ENCODE results near the gene CHRM1. TPM values are rescaled to one million over a fixed set of nuclear protein-coding genes. Genes with fewer than 3 reads are reported as not detected.
"Not testable (repeated sequence)": the region's sequence is repeated elsewhere in the genome, so short reads cannot be mapped to it uniquely, and the experiment has no call there.

CHRM1 gene
- polyA plus RNA-seq, 2 of the 4 experiments (the other 2 are of a cell fraction) = not detected

DNA sequence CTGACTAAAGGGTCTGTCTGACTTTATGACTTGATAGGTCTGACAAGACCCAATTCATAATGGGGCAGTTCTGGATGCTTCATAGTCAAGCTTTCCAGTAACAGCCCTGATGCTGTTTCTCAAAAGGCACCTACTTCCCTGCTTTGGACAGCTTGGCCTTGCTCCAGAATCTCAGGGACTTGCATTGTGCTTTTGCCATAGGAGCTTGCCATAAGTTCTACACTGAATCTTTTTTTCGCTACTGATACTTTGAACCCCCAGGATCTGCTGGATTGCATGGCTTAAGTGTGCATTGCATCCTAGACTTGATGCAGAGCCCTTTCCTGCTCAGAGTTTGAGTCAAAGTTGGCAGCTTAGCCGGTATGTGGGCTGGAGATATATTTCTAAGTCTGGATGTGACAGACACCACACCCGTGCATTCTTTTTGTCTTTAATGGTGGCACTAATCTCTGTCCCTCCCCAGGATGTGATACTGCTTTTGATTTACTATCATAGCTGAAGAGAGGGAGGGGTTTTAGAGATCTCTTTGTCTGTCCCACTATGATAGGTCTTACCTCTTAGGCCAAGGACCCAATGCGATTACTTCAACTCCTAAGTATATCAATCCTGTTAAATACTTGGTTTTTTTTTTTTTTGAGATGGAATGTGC, 57.4 kb downstream of the CHRM1 start:
- ChIA-PET POLR2A (interaction anchor here (1.1 kb wide), 1 partner anchor 17 kb away, joined by 3 read pairs; the partner anchor contains the start of gene SLC3A2), CTCF (interaction anchor here (0.7 to 7.9 kb wide), 15 partner anchors 8 to 1341 kb away, joined by 3 to 49 read pairs (median 5); partner anchors contain the start of genes SLC3A2 and TMEM179B)
- no peaks in the 10 kb centered on the region for H3K9me3 ChIP-seq
- no peak overlapping the region for H3K4me2 ChIP-seq
- FAIRE-seq (no peak), ATAC-seq (peak in 1 of 2 experiments; percentile 22; a peak in 1 of 6 replicates), DNase-seq (ENCODE audit: low read depth in 1 of 2, low spot score in 1 of 2) (no peak)
- H3K27ac ChIP-seq = no peak overlapping the region
- no peak for TF ChIP-seq BHLHE40 (IDR thresholded peaks at IDR 0.05; ENCODE audit: low read depth, low read length)
- no peak for TF ChIP-seq ZSCAN20 (CRISPR knock-in tag; IDR thresholded peaks at IDR 0.05)
- peaks cover 17% of the 10 kb centered on the region for H3K4me1 ChIP-seq
- no peak overlapping the region for H3K4me3 ChIP-seq
- 95% methylated on average over 4 of the region's 4 CpGs for WGBS (ENCODE audit: missing lambda C conversion rate)

DNA sequence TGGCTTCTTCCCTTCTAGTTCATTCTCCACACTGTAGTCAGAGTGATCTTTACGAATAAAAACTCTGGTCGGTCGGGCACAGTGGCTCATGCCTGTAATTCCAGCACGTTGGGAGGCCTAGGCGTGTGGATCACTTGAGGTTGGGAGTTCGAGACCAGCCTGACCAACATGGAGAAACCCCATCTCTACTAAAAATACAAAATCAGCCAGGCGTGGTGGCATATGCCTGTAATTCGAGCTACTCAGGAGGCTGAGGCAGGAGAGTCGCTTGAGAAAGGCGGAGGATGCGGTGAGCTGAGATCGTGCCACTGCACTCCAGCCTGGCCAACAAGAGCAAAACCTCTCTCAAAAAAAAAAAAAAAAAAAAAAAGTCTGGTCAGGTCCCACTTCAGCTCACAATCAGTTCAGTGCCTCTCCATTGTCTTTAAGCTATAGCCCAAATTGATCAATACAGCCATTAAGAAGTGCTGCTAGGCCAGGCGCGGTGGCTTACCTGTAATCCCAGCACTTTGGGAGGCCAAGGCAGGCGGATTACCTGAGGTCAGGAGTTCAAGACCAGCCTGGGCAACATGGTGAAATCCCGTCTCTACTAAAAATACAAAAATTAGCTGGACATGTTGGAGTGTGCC, 59.5 kb downstream of the CHRM1 start:
- not testable (repeated sequence) for ATAC-seq
- ChIA-PET CTCF (interaction anchor here (0.6 to 7.9 kb wide), 15 partner anchors 11 to 269 kb away, joined by 3 to 49 read pairs (median 4); partner anchors contain the start of genes SLC3A2 and TMEM179B), POLR2A (interaction anchor here (0.7 to 2.0 kb wide), 2 partner anchors 20 to 132 kb away, joined by 8 to 13 read pairs; no protein-coding TSS in a partner anchor)

DNA sequence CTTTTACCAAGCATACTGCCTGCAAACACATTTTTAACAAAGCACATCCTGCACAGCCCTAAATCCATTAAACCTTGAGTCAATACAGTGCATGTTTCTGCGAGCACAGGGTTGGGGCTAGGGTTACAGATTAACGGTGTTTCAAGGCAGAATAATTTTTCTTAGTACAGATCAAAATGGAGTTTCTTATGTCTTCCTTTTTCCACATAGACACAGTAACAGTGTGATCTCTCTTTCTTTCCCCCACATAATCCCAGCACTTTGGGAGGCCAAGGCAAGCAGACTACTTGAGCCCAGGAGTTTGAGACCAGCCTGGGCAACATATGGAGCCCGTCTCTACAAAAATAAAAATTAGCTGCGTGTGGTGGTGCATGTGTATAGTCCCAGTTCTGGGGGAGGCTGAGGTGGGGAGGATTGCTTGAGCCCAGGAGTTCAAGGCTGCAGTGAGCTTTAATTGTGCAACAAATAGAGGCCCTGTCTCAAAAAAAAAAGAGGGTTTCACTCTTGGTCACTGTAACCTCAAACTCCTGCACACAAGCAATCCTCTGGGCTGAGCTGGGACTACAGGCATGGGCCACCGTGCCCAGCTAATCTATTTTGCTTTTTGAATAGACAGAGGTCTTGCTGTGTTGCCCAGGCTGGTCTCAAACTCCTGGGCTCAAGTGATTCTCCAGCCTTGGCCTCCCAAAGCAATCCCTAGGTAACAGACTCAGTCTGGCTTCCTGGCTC, 60.2 kb downstream of the CHRM1 start:
- TF ChIP-seq, protein P1, sequence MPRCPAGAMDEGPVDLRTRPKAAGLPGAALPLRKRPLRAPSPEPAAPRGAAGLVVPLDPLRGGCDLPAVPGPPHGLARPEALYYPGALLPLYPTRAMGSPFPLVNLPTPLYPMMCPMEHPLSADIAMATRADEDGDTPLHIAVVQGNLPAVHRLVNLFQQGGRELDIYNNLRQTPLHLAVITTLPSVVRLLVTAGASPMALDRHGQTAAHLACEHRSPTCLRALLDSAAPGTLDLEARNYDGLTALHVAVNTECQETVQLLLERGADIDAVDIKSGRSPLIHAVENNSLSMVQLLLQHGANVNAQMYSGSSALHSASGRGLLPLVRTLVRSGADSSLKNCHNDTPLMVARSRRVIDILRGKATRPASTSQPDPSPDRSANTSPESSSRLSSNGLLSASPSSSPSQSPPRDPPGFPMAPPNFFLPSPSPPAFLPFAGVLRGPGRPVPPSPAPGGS (IDR thresholded peaks at IDR 0.05) = no peak
- TF ChIP-seq JUN (IDR thresholded peaks at IDR 0.05) = no peak
- no peak for TF ChIP-seq NPAS2 (CRISPR knock-in tag; IDR thresholded peaks at IDR 0.05; ENCODE audit: borderline replicate concordance)
- TF ChIP-seq CEBPB (IDR thresholded peaks at IDR 0.05) = 0 out of 4 replicates have a peak, but pooled peaks of 1 of the 2 experiments have one; percentile 8
- TF ChIP-seq EHF (CRISPR knock-in tag; IDR thresholded peaks at IDR 0.05) = no peak
- TF ChIP-seq, protein P2, sequence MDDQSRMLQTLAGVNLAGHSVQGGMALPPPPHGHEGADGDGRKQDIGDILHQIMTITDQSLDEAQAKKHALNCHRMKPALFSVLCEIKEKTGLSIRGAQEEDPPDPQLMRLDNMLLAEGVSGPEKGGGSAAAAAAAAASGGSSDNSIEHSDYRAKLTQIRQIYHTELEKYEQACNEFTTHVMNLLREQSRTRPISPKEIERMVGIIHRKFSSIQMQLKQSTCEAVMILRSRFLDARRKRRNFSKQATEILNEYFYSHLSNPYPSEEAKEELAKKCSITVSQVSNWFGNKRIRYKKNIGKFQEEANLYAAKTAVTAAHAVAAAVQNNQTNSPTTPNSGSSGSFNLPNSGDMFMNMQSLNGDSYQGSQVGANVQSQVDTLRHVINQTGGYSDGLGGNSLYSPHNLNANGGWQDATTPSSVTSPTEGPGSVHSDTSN (IDR thresholded peaks at IDR 0.05) = no peak
- TF ChIP-seq JUNB (IDR thresholded peaks at IDR 0.05) = no peak
- no peak for TF ChIP-seq SREBF2 (IDR thresholded peaks at IDR 0.05)
- H3K9me3 ChIP-seq = no peaks in the 10 kb centered on the region
- POLR2A ChIA-PET = interaction anchor here (0.6 to 2.0 kb wide), 2 partner anchors 20 to 94 kb away, joined by 4 to 13 read pairs; no protein-coding TSS in a partner anchor
- DNase-seq (ENCODE audit: low read depth in 1 of 2, low spot score in 1 of 2) = no peak
- CTCF ChIA-PET = interaction anchor here (0.9 to 7.9 kb wide), 8 partner anchors 12 to 100 kb away, joined by 3 to 49 read pairs (median 4); partner anchors contain the start of gene TMEM179B
- H3K27ac ChIP-seq = peak overlapping the region in 1 of 2 experiments; percentile 23; a peak in 3 of 6 replicates
- peaks cover 33% of the 10 kb centered on the region for H3K4me1 ChIP-seq
- WGBS (ENCODE audit: missing lambda C conversion rate) = 67% methylated on average over 5 of the region's 5 CpGs
- ATAC-seq = no peak
- no peak for FAIRE-seq
- no peak overlapping the region for H3K4me2 ChIP-seq
- no peak overlapping the region for H3K4me3 ChIP-seq

More for the DNA sequence above, 59.5 kb downstream of the CHRM1 start:
- H3K4me3 ChIP-seq; DNase-seq (ENCODE audit: low read depth in 1 of 2, low spot score in 1 of 2); H3K9me3 ChIP-seq; H3K4me2 ChIP-seq; FAIRE-seq: not testable (repeated sequence)
- WGBS (ENCODE audit: missing lambda C conversion rate) = 90% methylated on average over 16 of the region's 16 CpGs
- Histone ChIP-seq H3K4me1 (peaks cover 33% of the 10 kb centered on the region), H3K27ac (0 out of 6 replicates have a peak overlapping the region, but pooled peaks of 1 of the 2 experiments have one; percentile 23)

DNA sequence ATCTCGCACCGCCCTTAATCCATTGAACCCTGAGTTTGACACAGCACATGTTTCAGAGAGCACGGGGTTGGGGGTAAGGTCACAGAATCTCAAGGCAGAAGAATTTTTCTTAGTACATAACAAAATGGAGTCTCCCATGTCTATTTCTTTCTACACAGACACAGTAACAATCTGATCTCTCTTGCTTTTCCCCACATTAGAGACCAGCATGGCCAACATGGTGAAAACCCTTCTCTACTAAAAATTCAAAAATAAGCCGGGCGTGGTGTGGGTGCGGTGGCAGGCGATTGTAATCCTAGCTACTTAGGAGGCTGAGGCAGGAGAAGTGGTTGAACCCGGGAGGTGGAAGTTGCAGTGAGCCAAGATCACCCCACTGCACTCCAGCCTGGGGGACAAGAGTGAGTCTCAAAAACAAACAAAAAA, 61.9 kb downstream of the CHRM1 start:
- H3K4me1 ChIP-seq = peaks cover 33% of the 10 kb centered on the region

More for the DNA sequence above, 61.9 kb downstream of the CHRM1 start:
- H3K27ac ChIP-seq; H3K9me3 ChIP-seq; CTCF ChIA-PET; H3K4me3 ChIP-seq; H3K4me2 ChIP-seq; DNase-seq (ENCODE audit: low read depth in 1 of 2, low spot score in 1 of 2); FAIRE-seq; POLR2A ChIA-PET; ATAC-seq: not testable (repeated sequence)
- WGBS (ENCODE audit: missing lambda C conversion rate) = 87% methylated on average over 8 of the region's 8 CpGs

Small RNAs within 50 kb of the gene (small RNA-seq; reads per million reads assigned to genes)
- 0 reads per million in 6 experiments for gene RN7SL259P

Other genes starting within 250 kb of the CHRM1 start
- 13.9 and 20.2 TPM in 2 replicates for gene UQCC3, start 249.7 kb downstream of the CHRM1 start, polyA plus RNA-seq (2011; rRNA removed)
- 27.8 to 31.1 TPM (median 28.7 TPM) in 3 replicates for gene UQCC3, start 249.7 kb downstream of the CHRM1 start, polyA plus RNA-seq (2017; fragmentation: RNase III; extraction: RNeasy Plus Mini Kit Qiagen cat#74134 plus additional on column Dnase treatment)
- 4.1 and 5.3 TPM in 2 replicates for gene LBHD1, start 249.1 kb downstream of the CHRM1 start, polyA plus RNA-seq (2011; rRNA removed)
- 4.9 to 8.3 TPM (median 6.8 TPM) in 3 replicates for gene LBHD1, start 249.1 kb downstream of the CHRM1 start, polyA plus RNA-seq (2017; fragmentation: RNase III; extraction: RNeasy Plus Mini Kit Qiagen cat#74134 plus additional on column Dnase treatment)
- 56.8 and 120 TPM in 2 replicates for gene UBXN1, start 242.3 kb downstream of the CHRM1 start, polyA plus RNA-seq (2011; rRNA removed)
- 110 to 117 TPM (median 117 TPM) in 3 replicates for gene UBXN1, start 242.3 kb downstream of the CHRM1 start, polyA plus RNA-seq (2017; fragmentation: RNase III; extraction: RNeasy Plus Mini Kit Qiagen cat#74134 plus additional on column Dnase treatment)
- 0.03 and 0.04 TPM in 2 replicates for gene LRRN4CL, start 231.8 kb downstream of the CHRM1 start, polyA plus RNA-seq (2011; rRNA removed)
- gene LRRN4CL, start 231.8 kb downstream of the CHRM1 start, polyA plus RNA-seq (2017; fragmentation: RNase III; extraction: RNeasy Plus Mini Kit Qiagen cat#74134 plus additional on column Dnase treatment) = 0.03 to 0.08 TPM (median 0.08 TPM) in 3 replicates
- 63.9 and 101 TPM in 2 replicates for gene BSCL2, start 213.9 kb downstream of the CHRM1 start, polyA plus RNA-seq (2011; rRNA removed)
- gene BSCL2, start 213.9 kb downstream of the CHRM1 start, polyA plus RNA-seq (2017; fragmentation: RNase III; extraction: RNeasy Plus Mini Kit Qiagen cat#74134 plus additional on column Dnase treatment) = 63.0 to 72.4 TPM (median 64.5 TPM) in 3 replicates
- gene GNG3, start 213.7 kb downstream of the CHRM1 start, polyA plus RNA-seq (2011; rRNA removed) = not detected in 2 replicates
- gene GNG3, start 213.7 kb downstream of the CHRM1 start, polyA plus RNA-seq (2017; fragmentation: RNase III; extraction: RNeasy Plus Mini Kit Qiagen cat#74134 plus additional on column Dnase treatment) = 0.15 TPM in 1 of 3 replicates, not detected in the others
- gene HNRNPUL2, start 193.9 kb downstream of the CHRM1 start, polyA plus RNA-seq (2011; rRNA removed) = 31.4 and 31.6 TPM in 2 replicates
- gene HNRNPUL2, start 193.9 kb downstream of the CHRM1 start, polyA plus RNA-seq (2017; fragmentation: RNase III; extraction: RNeasy Plus Mini Kit Qiagen cat#74134 plus additional on column Dnase treatment) = 71.3 to 79.5 TPM (median 74.4 TPM) in 3 replicates
- gene TTC9C, start 192.9 kb downstream of the CHRM1 start, polyA plus RNA-seq (2011; rRNA removed) = 42.6 and 44.0 TPM in 2 replicates
- 32.6 to 34.1 TPM (median 33.5 TPM) in 3 replicates for gene TTC9C, start 192.9 kb downstream of the CHRM1 start, polyA plus RNA-seq (2017; fragmentation: RNase III; extraction: RNeasy Plus Mini Kit Qiagen cat#74134 plus additional on column Dnase treatment)
- gene ZBTB3, start 167.2 kb downstream of the CHRM1 start, polyA plus RNA-seq (2011; rRNA removed) = 3.0 and 3.1 TPM in 2 replicates
- 1.4 to 2.2 TPM (median 2.0 TPM) in 3 replicates for gene ZBTB3, start 167.2 kb downstream of the CHRM1 start, polyA plus RNA-seq (2017; fragmentation: RNase III; extraction: RNeasy Plus Mini Kit Qiagen cat#74134 plus additional on column Dnase treatment)
- 308 and 324 TPM in 2 replicates for gene POLR2G, start 159.8 kb downstream of the CHRM1 start, polyA plus RNA-seq (2011; rRNA removed)
- gene POLR2G, start 159.8 kb downstream of the CHRM1 start, polyA plus RNA-seq (2017; fragmentation: RNase III; extraction: RNeasy Plus Mini Kit Qiagen cat#74134 plus additional on column Dnase treatment) = 186 to 199 TPM (median 188 TPM) in 3 replicates
- 14.0 and 17.5 TPM in 2 replicates for gene TAF6L, start 150.0 kb downstream of the CHRM1 start, polyA plus RNA-seq (2011; rRNA removed)
- gene TAF6L, start 150.0 kb downstream of the CHRM1 start, polyA plus RNA-seq (2017; fragmentation: RNase III; extraction: RNeasy Plus Mini Kit Qiagen cat#74134 plus additional on column Dnase treatment) = 20.8 to 23.5 TPM (median 22.7 TPM) in 3 replicates
- 64.7 and 105 TPM in 2 replicates for gene TMEM179B, start 134.0 kb downstream of the CHRM1 start, polyA plus RNA-seq (2011; rRNA removed)
- gene TMEM179B, start 134.0 kb downstream of the CHRM1 start, polyA plus RNA-seq (2017; fragmentation: RNase III; extraction: RNeasy Plus Mini Kit Qiagen cat#74134 plus additional on column Dnase treatment) = 57.6 to 64.4 TPM (median 62.8 TPM) in 3 replicates
- gene TMEM223, start 129.4 kb downstream of the CHRM1 start, polyA plus RNA-seq (2011; rRNA removed) = 20.6 and 26.5 TPM in 2 replicates
- 20.1 to 24.3 TPM (median 23.5 TPM) in 3 replicates for gene TMEM223, start 129.4 kb downstream of the CHRM1 start, polyA plus RNA-seq (2017; fragmentation: RNase III; extraction: RNeasy Plus Mini Kit Qiagen cat#74134 plus additional on column Dnase treatment)
- 35.5 and 50.7 TPM in 2 replicates for gene NXF1, start 115.9 kb downstream of the CHRM1 start, polyA plus RNA-seq (2011; rRNA removed)
- gene NXF1, start 115.9 kb downstream of the CHRM1 start, polyA plus RNA-seq (2017; fragmentation: RNase III; extraction: RNeasy Plus Mini Kit Qiagen cat#74134 plus additional on column Dnase treatment) = 46.6 to 47.7 TPM (median 46.9 TPM) in 3 replicates
- 30.3 and 32.3 TPM in 2 replicates for gene STX5, start 89.3 kb downstream of the CHRM1 start, polyA plus RNA-seq (2011; rRNA removed)
- 16.8 to 21.0 TPM (median 19.5 TPM) in 3 replicates for gene STX5, start 89.3 kb downstream of the CHRM1 start, polyA plus RNA-seq (2017; fragmentation: RNase III; extraction: RNeasy Plus Mini Kit Qiagen cat#74134 plus additional on column Dnase treatment)
- not detected in 2 replicates for gene TEX54, start 88.5 kb downstream of the CHRM1 start, polyA plus RNA-seq (2011; rRNA removed)
- gene TEX54, start 88.5 kb downstream of the CHRM1 start, polyA plus RNA-seq (2017; fragmentation: RNase III; extraction: RNeasy Plus Mini Kit Qiagen cat#74134 plus additional on column Dnase treatment) = not detected in 3 replicates
- 47.6 and 52.9 TPM in 2 replicates for gene WDR74, start 81.8 kb downstream of the CHRM1 start, polyA plus RNA-seq (2011; rRNA removed)
- 88.9 to 100 TPM (median 90.6 TPM) in 3 replicates for gene WDR74, start 81.8 kb downstream of the CHRM1 start, polyA plus RNA-seq (2017; fragmentation: RNase III; extraction: RNeasy Plus Mini Kit Qiagen cat#74134 plus additional on column Dnase treatment)
- 1,064 and 1,133 TPM in 2 replicates for gene SLC3A2, start 40.5 kb downstream of the CHRM1 start, polyA plus RNA-seq (2011; rRNA removed)
- gene SLC3A2, start 40.5 kb downstream of the CHRM1 start, polyA plus RNA-seq (2017; fragmentation: RNase III; extraction: RNeasy Plus Mini Kit Qiagen cat#74134 plus additional on column Dnase treatment) = 906 to 1,102 TPM (median 1,007 TPM) in 3 replicates
- not detected in 2 replicates for gene SLC22A6, start 63.6 kb upstream of the CHRM1 start, polyA plus RNA-seq (2011; rRNA removed)
- not detected in 3 replicates for gene SLC22A6, start 63.6 kb upstream of the CHRM1 start, polyA plus RNA-seq (2017; fragmentation: RNase III; extraction: RNeasy Plus Mini Kit Qiagen cat#74134 plus additional on column Dnase treatment)
- not detected in 2 replicates for gene SLC22A8, start 94.5 kb upstream of the CHRM1 start, polyA plus RNA-seq (2011; rRNA removed)
- gene SLC22A8, start 94.5 kb upstream of the CHRM1 start, polyA plus RNA-seq (2017; fragmentation: RNase III; extraction: RNeasy Plus Mini Kit Qiagen cat#74134 plus additional on column Dnase treatment) = not detected in 3 replicates
- gene SLC22A24, start 222.9 kb upstream of the CHRM1 start, polyA plus RNA-seq (2011; rRNA removed) = not detected in 2 replicates
- not detected in 3 replicates for gene SLC22A24, start 222.9 kb upstream of the CHRM1 start, polyA plus RNA-seq (2017; fragmentation: RNase III; extraction: RNeasy Plus Mini Kit Qiagen cat#74134 plus additional on column Dnase treatment)